GM23248 (cell line): ENCODE data around the gene PDE4B.
"Not testable (repeated sequence)": the region's sequence is repeated elsewhere in the genome, so short reads cannot be mapped to it uniquely, and the experiment has no call there.

Experiments used
- EZH2 ChIP-seq: fragments of 200-600 bp; sonication (generic); IDR thresholded peaks from 2 replicates; pipeline ENCODE4 v1.6.1; 2018; ENCODE audit warnings: antibody characterized with exemption, mild to moderate bottlenecking; ENCODE audit not compliant: insufficient read depth, poor library complexity, severe bottlenecking
- EZH2phosphoT487 ChIP-seq: fragments of 200-600 bp; sonication (generic); IDR thresholded peaks from 2 replicates; pipeline ENCODE4 v1.6.1; 2018; ENCODE audit warnings: antibody characterized with exemption, moderate library complexity, mild to moderate bottlenecking, low read depth; ENCODE audit not compliant: insufficient read depth

DNA sequence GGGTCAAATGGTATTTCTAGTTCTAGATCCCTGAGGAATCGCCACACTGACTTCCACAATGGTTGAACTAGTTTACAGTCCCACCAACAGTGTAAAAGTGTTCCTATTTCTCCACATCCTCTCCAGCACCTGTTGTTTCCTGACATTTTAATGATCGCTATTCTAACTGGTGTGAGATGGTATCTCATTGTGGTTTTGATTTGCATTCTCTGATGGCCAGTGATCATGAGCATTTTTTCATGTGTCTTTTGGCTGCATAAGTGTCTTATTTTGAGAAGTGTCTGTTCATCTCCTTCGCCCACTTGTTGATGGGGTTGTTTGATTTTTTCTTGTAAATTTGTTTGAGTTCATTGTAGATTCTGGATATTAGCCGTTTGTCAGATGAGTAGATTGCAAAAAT is 274.5 kb downstream of the PDE4B start:
- TF ChIP-seq EZH2, EZH2phosphoT487: not testable (repeated sequence)
